GM23338 (cell line): Measurements from ENCODE around the gene RAB27B. TPM values are rescaled to one million over a fixed set of nuclear protein-coding genes. Genes with fewer than 3 reads are reported as not detected.

Experiments
- ATAC-seq: fragments of 200-7000 bp; cut with Tn5 transposase; 3 replicates; pipeline ENCODE4 v1.9.1; 2020
- DNase-seq: peaks from one replicate; pipeline ENCODE4 v3.0.0-alpha.2; 2015; ENCODE audit warnings: low spot score
- H2AFZ ChIP-seq: fragments of 200-600 bp; sonication (generic); 2 replicates; pipeline ENCODE4 v1.8.0; 2016; ENCODE audit warnings: antibody characterized with exemption, mild to moderate bottlenecking, moderate library complexity
- H3F3A ChIP-seq: fragments of 200-600 bp; sonication (generic); replicated peaks from 2 replicates; pipeline ENCODE4 v1.8.0; 2017; ENCODE audit warnings: antibody characterized with exemption, mixed run types, low read depth
- H3K27ac ChIP-seq: fragments of 200-600 bp; sonication (generic); 2 replicates; pipeline ENCODE4 v1.6.1; 2016; ENCODE audit warnings: low read depth
- H3K27me3 ChIP-seq: fragments of 200-600 bp; sonication (generic); 2 replicates; pipeline ENCODE4 v1.8.0; 2016; ENCODE audit warnings: mild to moderate bottlenecking, mixed run types, moderate library complexity; ENCODE audit not compliant: insufficient read depth
- H3K36me3 ChIP-seq: fragments of 200-600 bp; sonication (generic); 2 replicates; pipeline ENCODE4 v1.8.0; 2016; ENCODE audit warnings: mild to moderate bottlenecking; ENCODE audit not compliant: insufficient read depth
- H3K4me1 ChIP-seq: fragments of 200-600 bp; sonication (generic); 2 replicates; pipeline ENCODE4 v1.8.0; 2016; ENCODE audit warnings: mild to moderate bottlenecking, moderate library complexity; ENCODE audit not compliant: insufficient read depth
- H3K4me2 ChIP-seq: fragments of 200-600 bp; sonication (generic); 2 replicates; pipeline ENCODE4 v1.7.1; 2017; ENCODE audit warnings: mixed run types
- H3K4me3 ChIP-seq: fragments of 200-600 bp; sonication (generic); 2 replicates; pipeline ENCODE4 v1.6.1; 2016; ENCODE audit warnings: mixed run types
- H3K79me2 ChIP-seq: fragments of 200-600 bp; sonication (generic); replicated peaks from 2 replicates; pipeline ENCODE4 v1.8.0; 2017; ENCODE audit warnings: mild to moderate bottlenecking; ENCODE audit not compliant: insufficient read depth
- H3K9me2 ChIP-seq: fragments of 200-600 bp; sonication (generic); 2 replicates; pipeline ENCODE4 v1.8.0; 2017; ENCODE audit not compliant: insufficient read depth
- H4K20me1 ChIP-seq: fragments of 200-600 bp; sonication (generic); replicated peaks from 2 replicates; pipeline ENCODE4 v1.8.0; 2017; ENCODE audit warnings: mild to moderate bottlenecking; ENCODE audit not compliant: insufficient read depth
- H3K27ac Mint-ChIP-seq: 2 replicates; pipeline ENCODE4 v1.8.0; 2020; ENCODE audit warnings: inconsistent platforms, mild to moderate bottlenecking, moderate library complexity, mixed read lengths
- H3K27me3 Mint-ChIP-seq: 3 replicates; pipeline ENCODE4 v1.8.0; 2022; ENCODE audit warnings: low read depth, mild to moderate bottlenecking, moderate library complexity, mixed read lengths, inconsistent platforms; ENCODE audit not compliant: insufficient read depth, poor library complexity
- H3K36me3 Mint-ChIP-seq: 3 replicates; pipeline ENCODE4 v1.8.0; 2021; ENCODE audit warnings: low read depth, mild to moderate bottlenecking, inconsistent platforms, moderate library complexity, mixed read lengths
- H3K4me1 Mint-ChIP-seq: 3 replicates; pipeline ENCODE4 v1.8.0; 2020; ENCODE audit warnings: mild to moderate bottlenecking, inconsistent platforms, mixed read lengths
- H3K4me3 Mint-ChIP-seq: 3 replicates; pipeline ENCODE4 v1.8.0; 2021; ENCODE audit warnings: moderate library complexity, mild to moderate bottlenecking, inconsistent platforms, mixed read lengths
- H3K9me3 Mint-ChIP-seq: 3 replicates; pipeline ENCODE4 v1.8.0; 2020; ENCODE audit warnings: moderate library complexity, mild to moderate bottlenecking, inconsistent platforms, mixed read lengths
- EZH2 ChIP-seq: fragments of 200-600 bp; sonication (generic); IDR thresholded peaks from one replicate; pipeline ENCODE4 v1.8.0; 2017; ENCODE audit warnings: antibody characterized with exemption, mild to moderate bottlenecking, low read depth; ENCODE audit not compliant: unreplicated experiment
- EZH2phosphoT487 ChIP-seq: fragments of 200-600 bp; sonication (generic); IDR thresholded peaks from one replicate; pipeline ENCODE4 v1.8.1; 2018; ENCODE audit warnings: antibody characterized with exemption; ENCODE audit not compliant: unreplicated experiment
- JUNB ChIP-seq: IDR thresholded peaks from one replicate; pipeline ENCODE4 v1.6.1; 2016; ENCODE audit warnings: antibody characterized with exemption; ENCODE audit not compliant: unreplicated experiment
- NANOG ChIP-seq: IDR thresholded peaks from 2 replicates; pipeline ENCODE4 v1.6.1; 2016; ENCODE audit warnings: antibody characterized with exemption, borderline replicate concordance
- POLR2AphosphoS5 ChIP-seq: IDR thresholded peaks from 2 replicates; pipeline ENCODE4 v1.6.1; 2016; ENCODE audit warnings: antibody characterized with exemption, low read depth
- ZNF114 ChIP-seq: fragments of 250-450 bp; sonication (Bioruptor Pico); IDR thresholded peaks from 2 replicates; pipeline ENCODE4 v1.5.0; 2020; ENCODE audit warnings: mild to moderate bottlenecking, moderate library complexity
- ZNF331 ChIP-seq: fragments of 250-450 bp; sonication (Bioruptor Pico); IDR thresholded peaks from 2 replicates; pipeline ENCODE4 v1.5.0; 2020; ENCODE audit warnings: low read depth, mild to moderate bottlenecking, moderate library complexity
- polyA plus RNA-seq: library from polyadenylated mRNA; unstranded; fragments of >200 nt; fragmentation: Nextera tagmentation; extraction: Ambion mirVana; gene quantifications from 2 replicates; pipeline ENCODE4 v1.2.1, GENCODE V29; 2016
- total RNA-seq: library from RNA; depleted of rRNA; stranded (reverse); fragments of >200 nt; shearing (Covaris generic); gene quantifications from 2 replicates; pipeline ENCODE4 v1.2.3, GENCODE V29; 2014
- TF ChIP-seq, protein P1 (sequence below), 2 experiments: fragments of 200-600 bp in 1 of 2; sonication (generic) in 1 of 2; conservative IDR thresholded peaks; 2 replicates each; pipeline versions ENCODE4 v1.5.1 to v1.6.1; 2016 to 2017; ENCODE audit warnings: antibody characterized with exemption in 2 of 2, low read depth in 2 of 2, mild to moderate bottlenecking in 2 of 2, moderate library complexity in 1 of 2
- TF ChIP-seq, protein P2 (sequence below): IDR thresholded peaks from 2 replicates; pipeline ENCODE4 v1.6.1; 2016; ENCODE audit warnings: antibody characterized with exemption
- TF ChIP-seq, protein P3 (sequence below): IDR thresholded peaks from one replicate; pipeline ENCODE4 v1.6.1; 2018; ENCODE audit warnings: antibody characterized with exemption; ENCODE audit not compliant: unreplicated experiment

Gene RAB27B
- total and polyA plus RNA-seq, 2 experiments from 2014 or later, result 0.13 to 0.56 TPM

DNA sequence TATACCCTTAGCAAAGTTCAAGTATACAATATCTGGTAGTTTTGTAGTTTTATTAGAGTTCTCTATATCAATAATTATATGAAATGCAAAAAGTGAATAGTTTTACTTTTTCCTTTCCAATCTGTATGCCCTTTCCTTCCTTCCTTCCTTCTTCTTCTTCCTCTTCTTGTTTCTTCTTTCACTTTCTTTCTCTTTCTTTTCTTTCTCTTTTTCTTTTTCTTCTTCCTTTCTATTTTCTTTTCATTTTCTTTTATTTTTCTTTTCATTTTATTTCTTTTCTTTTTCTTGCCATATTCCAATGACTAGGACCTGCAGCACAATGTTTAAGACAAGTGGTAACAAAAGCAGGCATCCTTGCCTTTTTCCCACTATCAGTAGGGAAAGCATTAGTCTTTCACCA, 71.2 kb downstream of the RAB27B start (continued):
- TF ChIP-seq, protein P1, sequence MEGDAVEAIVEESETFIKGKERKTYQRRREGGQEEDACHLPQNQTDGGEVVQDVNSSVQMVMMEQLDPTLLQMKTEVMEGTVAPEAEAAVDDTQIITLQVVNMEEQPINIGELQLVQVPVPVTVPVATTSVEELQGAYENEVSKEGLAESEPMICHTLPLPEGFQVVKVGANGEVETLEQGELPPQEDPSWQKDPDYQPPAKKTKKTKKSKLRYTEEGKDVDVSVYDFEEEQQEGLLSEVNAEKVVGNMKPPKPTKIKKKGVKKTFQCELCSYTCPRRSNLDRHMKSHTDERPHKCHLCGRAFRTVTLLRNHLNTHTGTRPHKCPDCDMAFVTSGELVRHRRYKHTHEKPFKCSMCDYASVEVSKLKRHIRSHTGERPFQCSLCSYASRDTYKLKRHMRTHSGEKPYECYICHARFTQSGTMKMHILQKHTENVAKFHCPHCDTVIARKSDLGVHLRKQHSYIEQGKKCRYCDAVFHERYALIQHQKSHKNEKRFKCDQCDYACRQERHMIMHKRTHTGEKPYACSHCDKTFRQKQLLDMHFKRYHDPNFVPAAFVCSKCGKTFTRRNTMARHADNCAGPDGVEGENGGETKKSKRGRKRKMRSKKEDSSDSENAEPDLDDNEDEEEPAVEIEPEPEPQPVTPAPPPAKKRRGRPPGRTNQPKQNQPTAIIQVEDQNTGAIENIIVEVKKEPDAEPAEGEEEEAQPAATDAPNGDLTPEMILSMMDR (conservative IDR thresholded peaks at IDR 0.05; ENCODE audit: low read depth in 2 of 2), result no peak
- TF ChIP-seq POLR2AphosphoS5, result no peak
- TF ChIP-seq, protein P2, sequence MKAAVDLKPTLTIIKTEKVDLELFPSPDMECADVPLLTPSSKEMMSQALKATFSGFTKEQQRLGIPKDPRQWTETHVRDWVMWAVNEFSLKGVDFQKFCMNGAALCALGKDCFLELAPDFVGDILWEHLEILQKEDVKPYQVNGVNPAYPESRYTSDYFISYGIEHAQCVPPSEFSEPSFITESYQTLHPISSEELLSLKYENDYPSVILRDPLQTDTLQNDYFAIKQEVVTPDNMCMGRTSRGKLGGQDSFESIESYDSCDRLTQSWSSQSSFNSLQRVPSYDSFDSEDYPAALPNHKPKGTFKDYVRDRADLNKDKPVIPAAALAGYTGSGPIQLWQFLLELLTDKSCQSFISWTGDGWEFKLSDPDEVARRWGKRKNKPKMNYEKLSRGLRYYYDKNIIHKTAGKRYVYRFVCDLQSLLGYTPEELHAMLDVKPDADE, result no peak
- TF ChIP-seq, protein P3, sequence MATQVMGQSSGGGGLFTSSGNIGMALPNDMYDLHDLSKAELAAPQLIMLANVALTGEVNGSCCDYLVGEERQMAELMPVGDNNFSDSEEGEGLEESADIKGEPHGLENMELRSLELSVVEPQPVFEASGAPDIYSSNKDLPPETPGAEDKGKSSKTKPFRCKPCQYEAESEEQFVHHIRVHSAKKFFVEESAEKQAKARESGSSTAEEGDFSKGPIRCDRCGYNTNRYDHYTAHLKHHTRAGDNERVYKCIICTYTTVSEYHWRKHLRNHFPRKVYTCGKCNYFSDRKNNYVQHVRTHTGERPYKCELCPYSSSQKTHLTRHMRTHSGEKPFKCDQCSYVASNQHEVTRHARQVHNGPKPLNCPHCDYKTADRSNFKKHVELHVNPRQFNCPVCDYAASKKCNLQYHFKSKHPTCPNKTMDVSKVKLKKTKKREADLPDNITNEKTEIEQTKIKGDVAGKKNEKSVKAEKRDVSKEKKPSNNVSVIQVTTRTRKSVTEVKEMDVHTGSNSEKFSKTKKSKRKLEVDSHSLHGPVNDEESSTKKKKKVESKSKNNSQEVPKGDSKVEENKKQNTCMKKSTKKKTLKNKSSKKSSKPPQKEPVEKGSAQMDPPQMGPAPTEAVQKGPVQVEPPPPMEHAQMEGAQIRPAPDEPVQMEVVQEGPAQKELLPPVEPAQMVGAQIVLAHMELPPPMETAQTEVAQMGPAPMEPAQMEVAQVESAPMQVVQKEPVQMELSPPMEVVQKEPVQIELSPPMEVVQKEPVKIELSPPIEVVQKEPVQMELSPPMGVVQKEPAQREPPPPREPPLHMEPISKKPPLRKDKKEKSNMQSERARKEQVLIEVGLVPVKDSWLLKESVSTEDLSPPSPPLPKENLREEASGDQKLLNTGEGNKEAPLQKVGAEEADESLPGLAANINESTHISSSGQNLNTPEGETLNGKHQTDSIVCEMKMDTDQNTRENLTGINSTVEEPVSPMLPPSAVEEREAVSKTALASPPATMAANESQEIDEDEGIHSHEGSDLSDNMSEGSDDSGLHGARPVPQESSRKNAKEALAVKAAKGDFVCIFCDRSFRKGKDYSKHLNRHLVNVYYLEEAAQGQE, result no peak
- no peak for TF ChIP-seq JUNB

DNA sequence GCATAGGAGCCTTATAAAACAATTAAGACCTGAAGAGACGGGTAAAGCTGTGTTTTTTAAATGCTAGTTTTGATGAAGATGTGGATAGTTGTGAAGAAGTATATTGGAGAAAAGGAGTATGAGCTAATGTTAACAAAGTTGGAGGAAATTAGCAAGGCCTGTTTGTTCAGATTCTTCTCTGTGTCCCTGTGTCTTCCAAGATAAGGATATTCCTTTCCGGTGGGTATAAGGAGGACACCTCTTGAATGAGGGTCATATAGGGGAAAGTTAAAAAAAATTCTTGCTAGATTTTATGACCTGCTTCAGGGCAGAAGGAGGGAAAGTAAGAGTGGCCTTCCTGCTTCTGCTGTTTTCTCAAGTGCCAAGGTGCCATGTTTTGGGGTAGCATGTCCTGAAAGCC, 72.0 kb downstream of the RAB27B start:
- Mint-ChIP-seq H3K27me3 (no peaks in the 10 kb centered on the region), H3K4me3 (no peak overlapping the region), H3K27ac (no peak overlapping the region), H3K4me1 (peaks cover 6% of the 10 kb centered on the region; the same call in 2 of the 3 replicates), H3K36me3 (no peaks in the 10 kb centered on the region), H3K9me3 (no peaks in the 10 kb centered on the region)
- no peak overlapping the region for H3K27ac ChIP-seq
- no peak overlapping the region for H2AFZ ChIP-seq
- no peak for DNase-seq
- no peaks in the 10 kb centered on the region for H3K4me1 ChIP-seq
- H3K4me2 ChIP-seq, result no peak overlapping the region
- no peaks in the 10 kb centered on the region for H3F3A ChIP-seq
- H3K9me2 ChIP-seq, result no peaks in the 10 kb centered on the region
- no peaks in the 10 kb centered on the region for H3K79me2 ChIP-seq
- no peaks in the 10 kb centered on the region for H3K36me3 ChIP-seq
- H4K20me1 ChIP-seq, result no peaks in the 10 kb centered on the region
- ATAC-seq, result no peak
- H3K4me3 ChIP-seq, result no peak overlapping the region
- H3K27me3 ChIP-seq, result no peaks in the 10 kb centered on the region
- no peak for TF ChIP-seq JUNB

DNA sequence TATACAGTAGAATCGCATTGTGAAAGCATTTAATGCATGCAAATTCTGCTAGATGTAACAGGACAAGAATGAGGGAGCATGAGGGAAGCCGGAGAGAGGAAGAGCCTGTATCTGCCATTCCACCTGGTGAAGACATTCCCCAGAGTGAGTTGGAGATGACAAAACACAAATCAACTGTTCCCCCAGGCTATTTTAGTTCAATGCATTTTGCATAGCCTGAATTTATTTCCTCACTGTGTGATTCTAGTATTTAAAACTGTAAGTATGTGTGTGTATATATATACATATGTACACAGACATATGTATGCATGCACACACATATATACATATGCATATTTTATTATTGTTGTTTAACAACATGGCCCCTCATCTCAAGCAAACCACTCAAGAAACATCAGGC, 76.3 kb downstream of the RAB27B start:
- Histone ChIP-seq H2AFZ (no peak overlapping the region), H3K9me2 (no peaks in the 10 kb centered on the region)
- no peak for DNase-seq
- TF ChIP-seq EZH2 (no peak), NANOG (no peak), ZNF114 (no peak), EZH2phosphoT487 (no peak), ZNF331 (CRISPR knock-in tag) (no peak)

More for the DNA sequence above, 76.3 kb downstream of the RAB27B start:
- H3K36me3 Mint-ChIP-seq, result no peaks in the 10 kb centered on the region
- Histone ChIP-seq H3K79me2 (no peaks in the 10 kb centered on the region), H3K36me3 (no peaks in the 10 kb centered on the region), H3K4me2 (no peak overlapping the region), H3K4me1 (no peaks in the 10 kb centered on the region), H3K4me3 (no peak overlapping the region), H4K20me1 (no peaks in the 10 kb centered on the region), H3K27me3 (no peaks in the 10 kb centered on the region), H3F3A (no peaks in the 10 kb centered on the region), H3K27ac (no peak overlapping the region)
- H3K27me3 Mint-ChIP-seq, result peaks cover 1% of the 10 kb centered on the region
- no peak overlapping the region for H3K27ac Mint-ChIP-seq
- peaks cover 2% of the 10 kb centered on the region; the same call in 2 of the 3 replicates for H3K9me3 Mint-ChIP-seq
- no peak for ATAC-seq
- H3K4me3 Mint-ChIP-seq, result no peak overlapping the region
- H3K4me1 Mint-ChIP-seq, result peaks cover 6% of the 10 kb centered on the region; the same call in 2 of the 3 replicates
